ENCODE data around the gene CTDSPL.
"Not testable (repeated sequence)": the region's sequence is repeated elsewhere in the genome, so short reads cannot be mapped to it uniquely, and the experiment has no call there.

CTDSPL gene

DNA sequence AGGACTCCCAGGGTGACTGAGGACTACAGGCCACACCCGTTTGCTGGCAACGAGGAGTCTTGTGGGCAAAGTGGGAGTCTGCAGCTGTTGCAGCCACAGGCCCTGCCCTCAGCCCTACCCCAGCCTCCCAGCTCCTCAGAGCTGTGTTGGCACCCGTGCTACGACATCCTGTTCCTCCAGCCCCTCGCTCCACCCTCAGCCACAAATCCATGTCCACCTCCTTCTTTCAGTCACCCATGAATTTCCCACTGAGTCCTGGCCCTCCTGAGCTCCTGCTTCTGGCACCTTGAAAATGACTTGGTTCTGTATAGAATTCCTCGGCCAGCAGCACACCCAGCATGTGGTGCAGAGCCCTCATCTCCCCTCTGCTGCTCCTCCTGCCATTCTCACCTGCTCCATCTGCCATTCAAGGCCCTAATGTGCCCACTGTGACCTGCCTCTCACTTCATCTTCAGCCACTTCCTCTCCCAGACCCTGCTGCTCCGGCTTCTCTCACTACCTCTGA, 108.0 kb downstream of the CTDSPL start:
- DNase-seq, result peak; percentile 75

DNA sequence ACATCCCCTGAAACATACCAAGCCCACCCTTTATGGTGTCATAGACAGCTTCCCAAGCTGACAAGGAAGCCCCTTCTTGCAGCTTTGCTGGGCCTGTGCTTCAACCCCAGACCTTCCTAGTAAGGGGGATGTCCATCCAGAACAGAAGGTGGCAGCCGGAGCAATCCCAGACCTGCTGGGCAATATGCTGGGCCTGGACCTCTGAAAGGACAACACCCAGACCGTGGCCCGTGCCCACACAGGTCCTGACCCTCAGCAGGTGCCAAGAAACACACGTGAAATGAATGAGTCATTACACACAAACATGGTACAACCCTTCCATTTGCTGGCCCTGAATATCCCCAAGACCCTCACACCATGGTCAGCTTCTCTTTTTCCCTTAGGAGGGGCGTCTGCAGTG, 109.1 kb downstream of the CTDSPL start:
- no peak for DNase-seq

DNA sequence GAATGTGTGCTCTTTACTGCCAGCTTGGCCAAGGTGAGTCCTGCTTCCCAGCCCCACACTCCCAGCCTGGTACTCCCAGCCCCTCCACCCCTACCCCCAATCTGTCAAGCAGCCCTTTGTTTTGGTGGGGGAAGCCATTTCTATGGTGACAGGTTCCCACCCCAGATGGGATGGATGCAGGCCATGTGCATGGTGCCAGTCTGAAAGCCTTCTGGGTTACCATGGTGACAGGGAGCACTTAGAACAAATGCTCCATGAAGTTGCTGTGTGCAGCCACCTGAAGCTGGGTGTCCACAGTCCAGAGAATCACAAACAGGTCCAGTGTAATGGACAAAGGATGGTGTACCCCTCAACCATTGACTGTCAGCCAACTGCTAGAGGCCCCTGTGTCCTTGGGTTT, 109.8 kb downstream of the CTDSPL start:
- no peak for DNase-seq

DNA sequence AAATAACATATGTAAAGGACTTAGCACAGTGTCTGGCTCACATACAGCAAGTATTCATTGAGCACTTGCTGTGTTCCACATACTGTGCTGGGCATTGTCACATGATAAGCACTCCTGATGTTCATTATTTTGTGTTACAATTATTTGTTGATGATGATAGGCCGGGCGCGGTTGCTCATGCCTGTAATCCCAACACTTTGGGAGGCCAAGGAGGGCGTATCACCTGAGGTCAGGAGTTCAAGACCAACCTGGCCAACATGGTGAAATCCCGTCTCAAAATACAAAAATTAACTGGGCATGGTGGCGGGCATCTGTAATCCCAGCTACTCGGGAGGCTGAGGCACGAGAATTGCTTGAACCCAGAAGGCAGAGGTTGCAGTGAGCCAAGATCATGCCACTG, 110.4 kb downstream of the CTDSPL start:
- DNase-seq, result not testable (repeated sequence)

DNA sequence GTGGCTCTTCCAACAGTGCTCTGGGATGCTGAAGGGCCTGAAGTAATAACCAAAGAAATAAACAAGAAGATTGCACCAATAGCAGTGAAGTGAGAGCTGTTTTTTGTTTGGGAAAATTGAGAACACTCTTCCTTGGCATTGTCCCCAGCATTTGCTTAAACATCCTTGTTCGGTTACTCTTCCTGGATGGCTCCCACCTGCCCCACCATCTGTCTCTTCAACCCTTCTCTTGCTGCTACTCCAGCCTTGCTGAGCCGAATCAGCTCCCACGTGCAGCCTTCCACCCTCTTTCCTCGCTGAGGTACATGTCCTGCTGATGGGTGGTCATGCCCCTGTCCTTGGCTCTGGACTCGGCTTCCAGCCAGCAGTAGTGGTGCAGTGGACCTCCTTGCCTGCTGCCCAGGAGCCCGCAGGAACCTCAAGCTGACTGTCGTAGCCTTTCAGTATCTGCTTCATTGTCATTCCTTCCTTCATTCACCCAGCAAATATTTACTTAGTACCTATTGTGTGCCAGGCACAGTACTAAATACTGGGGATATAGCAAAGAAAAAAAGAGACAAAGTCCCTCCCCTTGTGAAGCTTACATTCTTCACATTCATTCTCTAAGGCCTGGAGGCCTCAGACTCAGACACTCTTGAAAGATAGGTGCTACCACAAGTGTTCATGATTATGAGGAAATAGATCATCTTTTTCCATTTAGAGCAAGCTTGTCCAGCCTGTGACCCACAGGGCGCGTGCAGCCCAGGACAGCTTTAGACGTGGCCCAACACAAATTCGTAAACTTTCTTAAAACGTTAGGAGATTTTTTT, 111.8 kb downstream of the CTDSPL start:
- DNase-seq, result no peak

DNA sequence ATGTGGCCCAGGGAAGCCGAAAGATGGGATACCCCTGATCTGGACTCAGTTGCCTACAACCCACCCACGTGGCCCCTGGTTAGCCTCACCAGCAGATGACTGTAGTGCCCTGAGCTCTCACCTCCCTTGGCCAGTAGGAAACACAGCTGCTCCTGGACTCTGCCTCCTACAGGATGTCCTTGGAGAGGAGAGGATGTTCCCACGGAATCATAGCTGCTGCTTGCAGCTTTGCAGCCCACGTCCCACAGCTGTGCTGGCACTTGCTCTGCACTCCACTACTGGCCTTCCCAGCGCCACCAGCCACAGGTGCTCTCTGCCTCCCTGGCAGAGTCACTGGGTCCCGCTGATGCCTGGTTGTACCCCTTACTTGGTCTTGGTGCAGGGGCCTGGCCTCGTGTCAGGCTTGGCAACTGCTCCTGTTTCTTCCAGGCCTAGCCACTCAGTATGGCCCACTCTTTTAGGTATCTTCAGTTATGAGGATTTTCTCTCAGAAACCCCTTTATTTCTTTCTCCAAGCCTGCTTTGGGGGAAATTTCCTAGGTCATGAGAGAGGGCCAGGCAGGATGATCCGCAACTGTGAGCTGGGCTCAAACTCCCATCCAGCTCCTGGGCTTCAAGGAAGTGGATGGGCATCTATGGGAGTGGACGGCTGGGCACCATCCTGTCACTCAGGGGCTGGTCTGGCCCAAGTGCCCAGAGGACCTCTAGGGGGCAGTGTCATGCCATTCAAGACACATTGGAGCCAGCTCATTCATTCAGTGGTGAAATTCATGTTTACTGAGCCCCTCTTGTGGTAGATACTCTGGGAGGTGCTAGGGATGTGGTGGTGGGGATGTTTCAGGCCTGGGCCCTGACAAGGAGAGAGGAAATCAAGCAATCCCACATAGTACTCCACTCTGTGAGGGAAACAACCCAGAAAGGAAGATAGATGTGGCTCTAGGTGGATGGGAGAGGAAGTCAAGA, 112.7 kb downstream of the CTDSPL start:
- peak; percentile 69 for DNase-seq

DNA sequence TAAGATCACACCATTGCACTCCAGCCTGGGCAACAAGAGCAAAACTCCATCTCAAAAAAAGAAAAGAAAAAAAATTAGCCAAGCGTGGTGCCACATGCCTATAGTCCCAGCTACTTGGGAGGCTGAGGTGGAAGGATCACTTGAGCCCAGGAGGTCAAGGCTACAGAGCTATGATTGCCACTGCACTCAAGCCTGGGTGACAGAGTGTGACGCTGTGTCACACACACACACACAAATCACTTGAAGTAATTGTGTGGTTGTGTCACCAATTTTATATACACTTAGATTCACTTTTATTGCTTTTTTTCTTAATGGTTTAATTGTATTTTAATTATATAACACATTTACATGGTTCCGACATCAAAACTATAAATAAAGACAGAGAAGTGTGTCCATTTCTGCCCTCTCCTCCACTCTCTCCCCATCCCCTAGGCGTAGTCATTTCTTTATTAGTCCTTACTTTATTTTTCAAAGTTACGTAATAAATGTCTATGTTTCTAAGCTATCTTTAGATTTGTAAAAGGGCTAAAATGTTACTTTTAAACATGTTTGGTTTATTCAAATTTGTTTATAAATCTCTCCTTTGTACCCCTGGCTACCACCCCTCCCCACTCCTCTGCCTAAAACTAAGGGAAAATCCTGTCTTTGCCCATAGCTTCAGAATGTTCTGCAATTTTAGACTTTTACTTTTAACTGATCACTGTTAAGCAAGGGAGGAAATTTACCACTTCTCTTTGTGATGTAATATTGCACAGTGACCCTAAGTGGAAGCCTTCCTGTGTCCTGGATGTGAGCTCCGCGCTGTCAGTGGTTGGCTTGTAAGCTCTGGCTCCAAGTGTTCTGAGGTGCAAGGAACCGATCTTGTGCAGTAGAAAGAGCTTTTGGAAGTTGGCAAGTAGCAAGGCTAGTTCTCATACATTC, 118.1 kb downstream of the CTDSPL start:
- no peak for DNase-seq

DNA sequence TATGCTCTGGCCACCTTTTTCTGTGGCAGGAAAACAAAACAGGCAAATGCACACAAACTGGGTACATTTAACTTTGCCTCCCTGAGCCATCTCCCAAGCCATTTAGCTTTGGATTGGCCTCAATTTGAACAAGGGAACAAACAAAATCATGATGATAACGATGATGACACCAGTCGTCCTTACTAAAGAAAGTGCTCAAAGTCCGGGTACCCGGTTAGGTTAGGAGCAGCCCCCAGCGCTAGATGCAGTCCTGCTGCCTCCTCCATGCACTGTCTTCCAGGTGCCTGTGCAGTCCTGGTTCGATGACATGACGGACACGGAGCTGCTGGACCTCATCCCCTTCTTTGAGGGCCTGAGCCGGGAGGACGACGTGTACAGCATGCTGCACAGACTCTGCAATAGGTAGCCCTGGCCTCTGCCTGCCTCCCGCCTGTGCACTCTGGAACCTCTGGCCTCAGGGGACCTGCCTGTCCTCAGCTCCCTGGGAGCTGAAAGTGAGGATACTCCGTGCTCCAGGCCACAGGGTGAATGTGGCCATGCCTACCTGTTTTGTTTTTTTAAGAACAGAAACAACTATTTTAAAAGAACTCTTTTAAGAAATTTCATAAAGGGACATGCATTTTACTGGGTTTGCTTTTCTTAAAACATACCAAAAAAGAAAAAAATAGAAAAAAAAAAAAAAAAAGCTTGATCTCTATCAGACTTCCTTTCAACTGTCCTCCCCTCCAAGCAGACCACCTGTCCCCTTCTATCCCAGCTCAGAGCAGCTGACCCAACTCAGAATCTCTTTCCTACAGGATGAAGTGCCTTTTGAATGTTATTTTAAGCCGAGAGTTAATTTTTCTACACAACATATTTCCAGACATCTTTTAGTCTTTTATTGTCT, 119.0 kb downstream of the CTDSPL start:
- no peak for DNase-seq

DNA sequence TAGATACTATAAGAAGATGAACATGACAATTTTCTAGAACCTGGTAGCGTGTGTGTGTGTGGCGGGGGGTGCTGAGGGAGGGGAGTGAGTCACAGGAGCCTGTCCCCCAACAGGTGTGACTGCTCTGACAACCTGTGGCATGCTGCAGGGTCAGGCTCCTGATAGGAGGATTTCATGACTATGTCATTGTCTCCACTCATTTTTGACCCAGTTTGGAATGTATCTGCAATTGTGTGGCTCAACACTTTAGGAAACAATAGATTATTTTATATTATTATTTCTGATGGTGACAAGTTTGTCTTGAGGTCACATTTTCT, 119.6 kb downstream of the CTDSPL start:
- DNase-seq, result no peak

DNA sequence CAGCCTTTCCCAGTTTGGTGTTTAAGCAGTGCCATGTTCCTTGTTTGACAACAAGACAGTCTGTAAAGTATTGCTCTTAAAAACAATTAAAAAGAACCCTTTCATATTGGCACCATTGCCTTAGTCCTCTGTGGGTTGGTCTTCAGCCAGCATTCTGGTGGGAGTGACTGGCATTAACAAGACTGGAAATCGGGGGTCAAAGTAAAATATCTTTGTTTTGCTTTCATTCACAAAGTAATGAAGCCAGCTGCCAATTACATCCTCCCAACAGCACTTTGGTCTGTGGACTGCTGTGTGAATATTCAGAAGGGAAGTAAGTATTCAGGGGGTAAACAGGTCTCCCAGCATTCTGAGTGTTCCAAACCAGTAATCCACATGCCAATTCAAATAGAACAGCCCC, 120.7 kb downstream of the CTDSPL start:
- no peak for DNase-seq

DNA sequence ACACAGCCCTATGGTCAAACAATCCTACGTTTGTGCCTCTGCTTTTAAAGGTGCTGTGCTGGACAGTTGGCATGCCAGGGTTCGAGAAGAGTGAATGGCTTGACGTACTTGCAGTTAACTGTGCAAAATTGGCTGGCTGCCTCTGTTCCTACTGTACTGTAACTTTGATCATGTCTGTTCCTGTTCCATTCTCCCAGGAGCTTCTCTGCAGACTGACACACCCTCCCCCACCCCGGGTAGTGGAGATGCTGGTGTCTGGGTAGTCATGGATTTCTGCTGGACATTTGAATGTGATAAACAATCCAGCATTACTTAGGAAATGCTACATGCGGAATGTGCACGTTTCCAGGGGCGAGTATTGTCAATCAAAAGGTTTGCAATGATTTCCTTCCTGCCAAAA, 122.4 kb downstream of the CTDSPL start:
- DNase-seq, result peak; percentile 25

DNA sequence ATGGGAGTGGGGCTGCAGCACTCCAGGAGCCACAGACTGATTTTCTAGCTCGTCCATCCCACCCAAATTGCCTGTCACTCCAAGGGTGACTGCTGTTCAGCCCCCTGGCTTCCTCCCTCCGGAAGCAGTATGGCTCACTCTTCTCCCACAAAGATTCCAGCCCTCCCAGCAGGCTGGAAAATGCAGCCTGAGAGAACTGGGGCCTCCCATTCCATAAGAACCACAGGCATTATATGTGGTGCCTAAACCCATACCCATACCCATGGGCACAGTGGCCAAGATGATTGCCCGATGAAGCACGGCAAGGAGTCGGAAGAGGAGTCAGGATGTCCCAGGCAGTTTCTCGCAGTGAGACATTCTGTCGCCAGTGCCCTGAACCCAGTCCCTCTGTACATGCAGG, 122.9 kb downstream of the CTDSPL start:
- no peak for DNase-seq

DNA sequence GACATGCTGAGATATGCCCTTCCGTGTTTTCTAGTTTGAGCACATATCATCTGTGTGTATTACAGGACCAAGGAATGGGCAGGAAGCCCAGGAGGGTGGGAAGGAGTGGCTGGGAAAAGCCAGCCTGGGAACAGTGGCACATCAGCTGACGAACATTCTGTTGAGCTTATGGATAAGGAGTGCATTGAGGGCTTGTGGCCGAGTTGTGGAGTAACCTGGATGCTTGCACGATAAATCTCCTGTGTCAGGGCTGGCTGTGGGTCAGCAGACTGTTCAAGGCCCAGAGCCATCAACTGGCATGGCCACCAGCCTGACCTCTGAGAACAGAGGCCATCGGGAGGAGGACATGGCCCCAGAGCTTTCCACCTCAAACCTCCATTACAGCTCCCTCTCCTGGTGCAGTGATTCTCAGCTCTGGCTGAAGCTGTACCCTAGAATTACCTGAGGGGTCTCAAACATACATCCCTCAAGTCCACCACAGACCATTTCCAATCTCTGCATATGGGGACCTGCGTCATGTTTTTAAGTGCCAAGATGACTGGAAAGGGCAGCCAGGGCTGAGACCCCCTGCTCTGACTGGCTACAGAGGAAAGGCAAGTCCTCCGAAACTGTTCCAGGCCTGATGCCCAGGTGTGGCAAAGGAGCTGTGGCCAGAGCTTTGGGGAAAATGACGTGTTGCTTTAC, 124.1 kb downstream of the CTDSPL start:
- peak; percentile 31 for DNase-seq

DNA sequence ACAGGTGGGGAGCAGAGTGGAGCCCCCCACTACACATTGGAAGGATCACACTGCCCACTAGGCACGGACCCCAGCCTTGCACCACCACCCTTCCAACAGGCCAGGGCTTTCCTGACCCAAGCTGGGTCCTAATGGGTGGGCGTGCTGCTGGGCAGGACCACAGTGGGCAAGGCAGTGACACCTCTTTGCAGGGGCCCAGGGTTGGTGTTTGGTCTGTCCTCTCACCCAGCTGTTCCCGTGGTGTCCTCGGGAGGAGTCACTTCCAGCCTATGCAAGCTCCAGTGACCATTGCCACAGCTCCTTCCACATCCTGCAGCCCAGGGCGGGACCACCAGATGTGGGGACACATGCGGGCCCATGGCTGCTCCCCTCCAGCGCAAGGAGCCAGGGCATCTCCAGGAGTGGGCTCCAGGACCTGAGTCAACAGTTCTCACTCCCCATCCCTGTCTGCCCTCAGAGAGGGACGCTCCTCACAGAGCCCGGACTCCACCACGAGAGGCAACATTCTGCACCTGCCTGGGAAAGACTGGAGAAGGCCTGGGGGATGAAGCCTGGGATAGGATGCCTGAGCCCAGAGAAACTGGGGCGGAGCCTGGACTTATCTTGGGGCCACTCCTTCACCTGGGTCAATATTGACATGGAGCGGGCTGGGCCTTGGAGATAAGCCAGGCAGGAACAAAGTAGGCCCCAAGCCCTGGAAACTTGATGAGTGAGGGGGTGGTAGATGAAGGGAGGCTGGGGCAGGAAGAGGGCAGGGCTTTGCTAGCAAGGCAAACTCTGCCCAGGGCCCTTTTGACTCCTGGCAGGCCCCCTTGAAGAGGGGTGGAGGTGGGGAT, 125.0 kb downstream of the CTDSPL start:
- DNase-seq, result peak; percentile 26

DNA sequence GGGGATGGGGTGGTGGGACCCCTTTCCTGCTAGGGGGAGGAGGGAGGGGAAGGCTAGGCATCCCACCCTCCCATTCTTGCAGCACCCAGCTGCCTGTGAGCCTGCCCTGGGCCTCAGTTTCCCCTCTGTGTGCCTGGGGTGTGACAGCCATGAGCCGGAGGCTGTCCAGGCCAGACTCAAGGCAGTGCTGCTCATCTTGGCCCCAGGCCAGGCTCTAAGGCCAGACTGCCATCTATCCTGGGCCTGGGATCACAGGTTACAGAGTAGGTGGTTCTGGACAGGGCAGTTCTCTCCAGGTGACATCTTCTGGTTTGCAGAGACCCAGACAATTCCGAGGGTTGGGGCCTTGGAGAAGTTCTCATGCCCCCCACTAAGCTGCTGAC, 125.6 kb downstream of the CTDSPL start:
- peak; percentile 31 for DNase-seq

DNA sequence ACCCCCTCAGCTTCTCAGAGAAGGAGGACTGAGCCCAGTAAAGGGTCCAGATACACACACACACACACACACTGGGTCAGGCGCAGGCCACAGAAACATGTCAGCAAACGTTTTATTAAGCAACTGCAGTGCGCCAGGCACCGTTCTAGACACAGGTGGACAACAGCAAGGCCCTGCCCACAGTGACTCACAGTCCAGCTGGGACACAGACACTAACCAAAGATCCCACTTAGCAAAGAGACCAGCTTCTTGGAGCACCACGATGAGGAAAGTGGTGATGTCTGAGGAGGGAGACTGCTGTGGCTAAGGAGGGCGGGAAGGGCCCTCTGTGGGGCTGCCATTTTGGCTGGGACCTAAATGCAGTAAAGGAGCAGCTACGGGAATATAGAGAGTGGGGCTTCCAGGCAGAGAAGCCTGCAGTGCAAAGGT, 126.1 kb downstream of the CTDSPL start:
- peak; percentile 27 for DNase-seq

DNA sequence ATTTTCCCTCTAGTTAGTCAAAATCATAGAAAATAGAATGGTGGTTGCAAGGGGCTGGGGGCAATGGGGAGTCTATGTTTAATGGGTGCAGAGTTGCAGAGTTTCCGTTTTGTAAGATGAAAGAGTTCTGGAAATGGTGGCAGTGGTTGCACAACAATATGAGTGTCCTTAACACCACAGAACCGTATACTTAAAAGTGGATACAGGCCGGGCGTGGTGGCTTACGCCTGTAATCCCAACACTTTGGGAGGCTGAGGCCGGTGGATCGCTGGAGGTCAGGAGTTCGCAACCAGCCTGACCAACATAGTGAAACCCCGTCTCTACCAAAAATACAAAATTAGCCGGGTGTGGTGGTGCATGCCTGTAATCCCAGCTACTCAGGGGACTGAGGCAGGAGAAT, 126.7 kb downstream of the CTDSPL start:
- not testable (repeated sequence) for DNase-seq

DNA sequence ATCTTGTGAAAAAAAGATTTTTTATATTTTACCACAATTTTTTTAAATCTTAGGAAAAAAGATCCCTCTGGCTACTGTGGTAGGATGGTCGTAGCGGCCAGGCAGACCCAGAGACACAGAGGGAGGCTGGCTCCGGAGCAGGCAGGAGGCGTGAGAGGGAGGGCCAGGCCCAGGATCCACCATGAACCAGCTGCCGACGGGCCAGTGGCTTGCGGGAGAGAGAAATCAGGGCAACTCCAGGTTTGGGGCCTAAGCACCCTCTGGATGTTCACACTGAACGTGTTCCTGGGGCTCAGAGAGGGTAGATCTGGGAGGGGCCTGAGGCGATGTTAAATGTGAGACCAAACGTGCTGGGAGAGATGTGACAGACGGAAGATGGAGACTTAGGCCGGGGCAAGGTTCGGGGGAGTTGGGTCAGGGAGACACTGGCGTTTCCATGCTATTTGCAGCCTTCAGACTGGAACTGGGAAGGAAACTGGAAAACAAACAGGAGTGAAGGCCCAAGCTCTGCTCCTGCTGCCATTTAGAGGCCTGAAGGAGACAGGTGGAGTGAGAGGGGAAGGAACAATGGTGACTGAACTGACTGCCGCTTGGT, 127.3 kb downstream of the CTDSPL start:
- DNase-seq, result no peak

DNA sequence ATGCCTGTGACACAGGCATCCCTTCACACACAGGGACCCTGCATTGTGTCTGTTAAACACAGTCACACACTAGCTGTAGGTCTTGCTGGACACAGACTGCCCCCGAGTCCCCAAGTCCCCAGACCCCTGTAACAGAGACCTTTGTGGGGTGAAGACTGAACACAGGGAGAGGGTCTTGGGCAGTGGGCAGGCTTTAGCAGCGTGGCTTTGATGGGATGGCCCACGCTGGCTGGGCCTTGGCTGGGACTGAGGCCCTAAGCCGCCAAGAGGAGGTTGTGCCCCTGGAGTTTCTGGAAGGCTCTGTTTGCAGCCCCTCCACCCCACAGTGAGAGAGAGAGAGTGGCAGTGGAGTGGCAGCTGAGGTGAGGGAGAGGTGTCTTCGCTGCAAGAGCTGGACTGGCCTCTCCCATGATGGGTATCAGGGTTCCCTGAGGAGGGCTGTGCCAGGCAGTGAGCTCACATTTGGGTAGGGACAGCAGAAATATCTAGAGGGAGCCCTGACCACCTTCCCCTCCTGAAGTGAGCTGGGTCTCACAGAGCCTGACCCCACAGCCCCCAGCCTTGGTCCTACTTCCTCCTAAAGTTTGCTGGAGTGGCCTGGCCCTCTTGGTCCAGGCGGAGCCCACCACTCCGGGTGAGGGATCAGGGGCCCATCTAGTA, 128.3 kb downstream of the CTDSPL start:
- DNase-seq, result peak; percentile 36

Measured in left hindlimb (tissue), 1 donor.